GM19372 (cell line): ENCODE results near the gene CD46.

ENCODE experiments used
- ATAC-seq: cut with Tn5 transposase; IDR thresholded peaks from one replicate; pipeline ENCODE4 v1.9.1; 2021; ENCODE audit warnings: mild to moderate bottlenecking, low read depth, moderate library complexity; ENCODE audit not compliant: unreplicated experiment

CD46 gene

DNA sequence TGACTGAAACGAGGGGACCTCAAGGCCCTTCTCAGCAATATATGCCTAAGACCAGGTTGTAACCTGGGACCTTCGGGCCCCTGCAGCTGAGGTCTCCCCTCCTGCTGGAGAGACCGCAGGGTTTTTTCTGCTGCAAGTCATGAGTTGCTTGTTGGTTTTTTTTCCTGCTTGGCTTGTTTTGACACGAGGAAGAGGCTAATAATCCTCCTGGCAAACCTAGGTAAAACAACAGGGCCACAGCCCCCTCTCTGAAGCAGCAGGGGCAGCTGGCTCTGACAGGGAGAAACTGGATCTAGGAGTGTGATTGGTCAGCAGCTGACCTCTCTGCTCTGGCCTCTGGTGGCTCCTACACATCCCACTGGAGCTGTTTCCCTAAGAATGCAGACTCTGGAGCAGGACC is 90.0 kb downstream of the CD46 start:
- ATAC-seq, result no peak

DNA sequence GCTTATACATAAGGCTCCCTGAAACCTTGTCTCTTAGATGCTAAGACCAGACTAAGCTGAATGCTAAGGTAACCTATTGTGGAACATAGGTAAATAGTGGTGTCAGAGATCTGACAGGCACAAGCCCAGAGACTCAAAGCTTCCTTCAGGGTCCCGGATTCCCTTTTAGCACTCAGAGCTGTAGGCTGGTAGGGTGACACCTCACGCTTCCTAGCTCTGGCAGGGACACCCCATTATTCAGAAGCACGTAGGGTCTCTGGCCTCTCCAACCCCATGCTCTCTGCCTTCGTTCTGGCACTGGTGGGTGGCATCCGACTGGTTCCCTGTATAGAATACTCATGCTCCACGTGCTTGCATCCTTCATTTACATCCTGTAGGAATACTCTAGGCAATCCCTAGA is 90.7 kb downstream of the CD46 start:
- ATAC-seq, result no peak

DNA sequence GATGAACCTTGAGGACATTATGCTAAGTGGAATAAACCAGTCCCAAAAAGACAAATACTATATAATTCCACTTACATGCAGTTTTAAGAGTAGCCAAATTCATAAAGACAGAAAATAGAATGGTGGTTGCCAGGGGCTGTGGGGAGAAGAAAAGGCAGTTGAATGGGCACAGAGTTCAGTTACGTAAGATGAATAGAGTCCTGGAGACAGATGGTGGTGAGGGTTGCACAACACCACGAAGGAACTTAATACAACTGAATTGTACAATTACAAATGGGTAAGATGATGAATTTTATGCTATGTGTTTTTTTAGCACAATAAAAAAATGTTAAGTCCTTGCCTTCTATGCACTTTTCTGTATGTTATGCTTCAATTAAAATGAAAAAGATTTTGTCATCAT is 92.5 kb downstream of the CD46 start:
- ATAC-seq, result no peak
